PC-9 (cell line): ENCODE measurements around the gene C1orf226. TPM values are rescaled to one million over a fixed set of nuclear protein-coding genes. Genes with fewer than 3 reads are reported as not detected.

Source experiments
- BruUV-seq: library from RNA; stranded (reverse); fragments of 400-500 nt; replicated peaks from 2 replicates; lab custom pipeline; 2021; lab: Mats Ljungman, UMichigan
- CTCF ChIA-PET: fragments of 300-600 bp; sonication (Branson Sonifier 250); formaldehyde crosslinking; loops from one replicate; lab custom pipeline; 2022; ENCODE audit warnings: antibody characterized with exemption; lab: Charles Lee
- POLR2A ChIA-PET: fragments of 300-600 bp; sonication (Branson Sonifier 250); formaldehyde crosslinking; loops from one replicate; lab custom pipeline; 2022; ENCODE audit warnings: antibody characterized with exemption; ENCODE audit not compliant: unreplicated experiment; lab: Charles Lee
- DNase-seq, 2 experiments: peaks; one replicate each; pipeline versions ENCODE4 v3.0.0 to v3.0.0-alpha.2; 2015 to 2022; ENCODE audit warnings: mixed read lengths in 1 of 2
- H2AFZ ChIP-seq: fragments of 200-600 bp; sonication (generic); 2 replicates; pipeline ENCODE4 v1.8.1; 2017; ENCODE audit warnings: antibody characterized with exemption
- H3F3A ChIP-seq: fragments of 200-600 bp; sonication (generic); 2 replicates; pipeline ENCODE4 v1.8.1; 2017; ENCODE audit warnings: antibody characterized with exemption, mild to moderate bottlenecking, low read depth; ENCODE audit not compliant: insufficient read depth
- H3K27ac ChIP-seq: fragments of 200-600 bp; sonication (generic); 2 replicates; pipeline ENCODE4 v1.6.1; 2016; ENCODE audit warnings: mixed run types
- H3K27me3 ChIP-seq: fragments of 200-600 bp; sonication (generic); 2 replicates; pipeline ENCODE4 v1.6.1; 2016; ENCODE audit warnings: low read depth, mixed run types; ENCODE audit not compliant: insufficient read depth
- H3K36me3 ChIP-seq: fragments of 200-600 bp; sonication (generic); 2 replicates; pipeline ENCODE4 v1.6.1; 2016; ENCODE audit warnings: low read depth, mixed run types
- H3K4me1 ChIP-seq: fragments of 200-600 bp; sonication (generic); replicated peaks from 2 replicates; pipeline ENCODE4 v1.6.1; 2016; ENCODE audit warnings: mixed run types; ENCODE audit not compliant: insufficient read depth
- H3K4me2 ChIP-seq: fragments of 200-600 bp; sonication (generic); 2 replicates; pipeline ENCODE4 v1.6.1; 2017; ENCODE audit warnings: mixed run types
- H3K4me3 ChIP-seq: fragments of 200-600 bp; sonication (generic); 2 replicates; pipeline ENCODE4 v1.6.1; 2016; ENCODE audit warnings: mixed run types
- H3K79me2 ChIP-seq: fragments of 200-600 bp; sonication (generic); 2 replicates; pipeline ENCODE4 v1.6.1; 2017; ENCODE audit warnings: low read depth, mixed run types
- H3K9me2 ChIP-seq: fragments of 200-600 bp; sonication (generic); 2 replicates; pipeline ENCODE4 v1.8.1; 2017; ENCODE audit warnings: mild to moderate bottlenecking; ENCODE audit not compliant: insufficient read depth
- H3K9me3 ChIP-seq: fragments of 200-600 bp; sonication (generic); 2 replicates; pipeline ENCODE4 v1.8.1; 2016; ENCODE audit warnings: low read depth; ENCODE audit not compliant: insufficient read depth
- H4K20me1 ChIP-seq: fragments of 200-600 bp; sonication (generic); 2 replicates; pipeline ENCODE4 v1.8.1; 2017; ENCODE audit not compliant: insufficient read depth
- CTCF ChIP-seq: fragments of 200-600 bp; sonication (generic); conservative IDR thresholded peaks from 2 replicates; pipeline ENCODE4 v1.6.1; 2017; ENCODE audit warnings: mixed run types, antibody characterized with exemption, mild to moderate bottlenecking, moderate library complexity
- EZH2 ChIP-seq: fragments of 200-600 bp; sonication (generic); IDR thresholded peaks from 2 replicates; pipeline ENCODE4 v1.8.0; 2017; ENCODE audit warnings: antibody characterized with exemption, low read depth
- intact Hi-C: fragments of 100-400 bp; cut with micrococcal nuclease; formaldehyde crosslinking; loops from one replicate; pipeline ENCODE4 v1.10.0; 2022; ENCODE audit not compliant: unreplicated experiment
- total RNA-seq: library from RNA; stranded (reverse); gene quantifications from 2 replicates; pipeline ENCODE4 v1.2.3, GENCODE V29; 2021

C1orf226 gene
- total RNA-seq, 1 experiment from 2014 or later = 10.5 TPM

DNA sequence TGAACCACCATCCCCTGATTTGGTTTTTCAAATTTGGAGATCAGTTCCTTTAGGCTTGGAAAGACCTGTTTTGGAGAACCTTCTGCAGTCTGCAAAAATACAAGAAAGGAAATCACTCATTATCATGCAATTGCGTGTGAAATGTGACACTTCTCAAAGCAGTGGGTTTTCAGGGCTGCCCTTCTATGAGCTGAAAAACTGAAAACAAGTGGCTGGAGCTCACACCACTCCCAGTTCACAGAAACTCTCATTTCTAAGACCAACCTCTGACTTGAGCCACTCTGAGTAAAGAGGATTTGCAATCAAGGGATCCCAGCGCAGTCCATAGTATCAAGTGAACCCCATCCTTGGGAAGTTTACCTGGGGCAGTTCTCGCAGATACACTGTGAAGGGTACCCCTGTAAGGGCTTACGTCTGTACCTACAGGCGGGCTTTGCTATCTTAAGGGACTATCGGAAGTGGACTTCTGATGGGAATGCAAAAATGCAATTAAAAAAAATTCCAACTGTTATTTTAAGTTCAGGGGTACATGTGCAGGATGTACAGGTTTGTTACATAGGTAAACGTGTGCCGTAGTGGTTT is 17.6 kb downstream of the C1orf226 start:
- intact Hi-C loops = no loop called here
- ChIA-PET POLR2A (no interaction called here), CTCF (no interaction called here)
- no peak for TF ChIP-seq EZH2
- no peak for TF ChIP-seq CTCF
- H3K27me3 ChIP-seq = no peaks in the 10 kb centered on the region
- BruUV-seq = no TSS peak
- H3K36me3 ChIP-seq = no peaks in the 10 kb centered on the region
- H3K4me1 ChIP-seq = no peaks in the 10 kb centered on the region
- no peaks in the 10 kb centered on the region for H4K20me1 ChIP-seq
- H3K79me2 ChIP-seq = no peaks in the 10 kb centered on the region
- H2AFZ ChIP-seq = no peak overlapping the region
- no peak overlapping the region for H3K4me3 ChIP-seq
- H3K9me3 ChIP-seq = no peaks in the 10 kb centered on the region
- DNase-seq = no peak
- H3K9me2 ChIP-seq = no peaks in the 10 kb centered on the region
- no peak overlapping the region for H3K4me2 ChIP-seq
- H3F3A ChIP-seq = no peaks in the 10 kb centered on the region
- H3K27ac ChIP-seq = no peak overlapping the region

DNA sequence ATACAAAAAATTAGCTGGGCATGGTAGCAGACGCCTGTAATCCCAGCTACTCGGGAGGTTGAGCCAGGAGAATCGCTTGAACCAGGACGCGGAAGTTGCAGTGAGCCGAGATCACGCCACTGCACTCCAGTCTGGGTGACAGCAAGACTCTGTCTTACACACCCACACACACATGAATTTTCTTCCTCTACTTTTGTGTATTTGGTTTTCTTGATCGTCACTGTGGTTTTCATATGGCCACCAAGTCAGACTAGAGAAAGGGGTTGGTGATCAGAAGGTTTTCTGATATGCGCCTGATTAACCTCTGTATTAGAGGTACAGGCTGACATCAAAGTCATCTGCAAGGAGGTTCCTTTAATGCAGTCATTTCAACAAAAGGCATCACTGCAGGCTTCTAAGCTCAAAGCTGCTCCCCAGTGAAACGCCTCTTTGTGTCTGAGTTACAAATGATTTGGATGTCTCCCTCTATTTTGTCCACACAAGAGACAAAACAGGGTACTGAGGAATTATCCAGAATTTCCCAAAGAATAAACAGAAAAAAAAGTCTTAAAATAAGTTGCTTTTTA is 19.3 kb downstream of the C1orf226 start:
- Histone ChIP-seq H3K27ac (no peak overlapping the region), H3K4me1 (peaks cover 4% of the 10 kb centered on the region; the same call in 1 of the 2 replicates), H3K27me3 (no peaks in the 10 kb centered on the region), H3K4me3 (no peak overlapping the region), H3F3A (no peaks in the 10 kb centered on the region), H3K9me2 (no peaks in the 10 kb centered on the region), H4K20me1 (no peaks in the 10 kb centered on the region), H3K4me2 (no peak overlapping the region), H3K9me3 (no peaks in the 10 kb centered on the region; the same call in 1 of the 2 replicates), H2AFZ (no peak overlapping the region), H3K79me2 (no peaks in the 10 kb centered on the region), H3K36me3 (no peaks in the 10 kb centered on the region)
- BruUV-seq = no TSS peak
- POLR2A ChIA-PET = no interaction called here
- intact Hi-C loops = no loop called here
- TF ChIP-seq CTCF (no peak), EZH2 (no peak)
- DNase-seq = no peak
- CTCF ChIA-PET = no interaction called here

DNA sequence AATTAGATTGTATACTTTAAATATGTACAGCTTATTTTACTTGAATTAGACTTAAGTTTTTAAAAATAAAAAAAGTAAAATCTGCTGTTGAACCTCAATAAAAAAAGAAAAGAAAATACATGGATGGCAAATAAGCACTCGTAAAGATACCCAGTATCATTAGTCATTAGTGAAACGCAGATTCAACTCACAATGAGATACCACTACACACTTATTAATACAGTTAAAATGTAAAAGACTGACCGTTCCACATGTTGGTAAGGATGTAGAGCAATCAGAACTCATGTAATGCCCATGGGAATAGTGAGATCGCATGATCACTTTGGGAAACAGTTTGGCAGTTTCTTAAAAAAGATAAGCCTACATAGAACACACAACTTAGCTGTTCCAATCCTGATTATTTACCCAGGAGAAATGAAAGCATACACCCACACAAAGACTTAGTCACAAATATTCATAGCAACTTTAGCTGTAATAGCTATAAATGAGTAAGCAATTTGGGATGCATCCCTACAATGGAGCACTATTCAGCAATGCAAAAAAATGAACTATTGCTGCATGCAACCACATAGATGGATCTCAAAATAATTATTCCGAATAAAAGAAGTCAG is 23.1 kb downstream of the C1orf226 start:
- intact Hi-C loops = no loop called here
- no TSS peak for BruUV-seq
- peaks cover 9% of the 10 kb centered on the region; the same call in 1 of the 2 replicates for H3K4me1 ChIP-seq
- TF ChIP-seq CTCF (no peak), EZH2 (no peak)
- H3K36me3 ChIP-seq = no peaks in the 10 kb centered on the region
- H3K4me2 ChIP-seq = no peak overlapping the region
- no peak overlapping the region for H2AFZ ChIP-seq
- no peak for DNase-seq
- no peaks in the 10 kb centered on the region for H3F3A ChIP-seq
- H3K4me3 ChIP-seq = no peak overlapping the region
- ChIA-PET POLR2A (interaction anchor here (0.5 kb wide), 1 partner anchor 16 kb away, joined by 6 read pairs; no protein-coding TSS in a partner anchor), CTCF (no interaction called here)
- H3K27ac ChIP-seq = no peak overlapping the region
- no peaks in the 10 kb centered on the region for H3K27me3 ChIP-seq
- H3K9me3 ChIP-seq = no peaks in the 10 kb centered on the region; the same call in 1 of the 2 replicates
- no peaks in the 10 kb centered on the region; the same call in 1 of the 2 replicates for H3K9me2 ChIP-seq
- no peaks in the 10 kb centered on the region for H3K79me2 ChIP-seq
- H4K20me1 ChIP-seq = no peaks in the 10 kb centered on the region
